HepG2 (cell line): ENCODE results near the gene SOWAHD. TPM values are rescaled to one million over a fixed set of nuclear protein-coding genes. Genes with fewer than 3 reads are reported as not detected.
A peak's percentile ranks its signal among the peaks of the same experiment; 100 is the strongest.

Experiments
- ARID4A ChIP-seq: sonication (generic); formaldehyde crosslinking; IDR thresholded peaks from 2 replicates; pipeline ENCODE4 v1.5.0; 2020; ENCODE audit warnings: mild to moderate bottlenecking, missing genetic modification reagents, borderline replicate concordance
- KLF9 ChIP-seq: IDR thresholded peaks from 2 replicates; pipeline ENCODE4 v1.6.1; 2016; ENCODE audit warnings: low read depth
- MEIS2 ChIP-seq: sonication (generic); formaldehyde crosslinking; IDR thresholded peaks from 2 replicates; pipeline ENCODE4 v1.9.0; 2021; ENCODE audit warnings: mild to moderate bottlenecking, missing genetic modification reagents
- SP140L ChIP-seq: sonication (generic); formaldehyde crosslinking; IDR thresholded peaks from 2 replicates; pipeline ENCODE4 v1.4.0; 2020; ENCODE audit warnings: missing genetic modification reagents, borderline replicate concordance
- SP4 ChIP-seq: sonication (generic); formaldehyde crosslinking; IDR thresholded peaks from 2 replicates; pipeline ENCODE4 v1.8.1; 2023; ENCODE audit warnings: mild to moderate bottlenecking, missing genetic modification reagents
- SRSF1 ChIP-seq: fragments of 200-400 bp; formaldehyde crosslinking; optimal IDR thresholded peaks from 2 replicates; pipeline ENCODE3; 2017; ENCODE audit warnings: mild to moderate bottlenecking, low read depth, low read length, moderate library complexity
- ZBTB21 ChIP-seq: sonication (generic); formaldehyde crosslinking; IDR thresholded peaks from 2 replicates; pipeline ENCODE4 v1.4.0; 2020; ENCODE audit warnings: missing genetic modification reagents
- ZBTB40 ChIP-seq, 2 experiments: fragments of 450-650 bp in 1 of 2; sonication (generic) in 1 of 2; formaldehyde crosslinking in 1 of 2; IDR thresholded peaks; 2 replicates each; pipeline versions ENCODE4 v1.6.1 to v1.8.0; 2016 to 2022; ENCODE audit warnings: antibody characterized with exemption in 1 of 2, mild to moderate bottlenecking in 1 of 2, missing genetic modification reagents in 1 of 2
- ZMYM4 ChIP-seq: sonication (generic); formaldehyde crosslinking; IDR thresholded peaks from 2 replicates; pipeline ENCODE4 v1.8.1; 2023; ENCODE audit warnings: mild to moderate bottlenecking, missing genetic modification reagents
- polyA plus RNA-seq, 8 experiments: library from polyadenylated mRNA; depleted of rRNA in 3 of 8; stranded (reverse) in 7 of 8; unstranded in 1 of 8; fragments of >200 nt; fragmentation: Illumina TruSeq in 4 of 8; extraction: Trizol in 4 of 8; gene quantifications; 2 replicates each; pipeline versions ENCODE4 v1.2.1 to v1.2.3, GENCODE V29; 2011 to 2016; ENCODE audit warnings: low read depth in 4 of 8, missing spikeins in 1 of 8, mixed read lengths in 1 of 8; ENCODE audit not compliant: insufficient read depth in 1 of 8
- total RNA-seq, 5 experiments: library from RNA; depleted of rRNA; stranded (reverse); fragments of >200 nt; fragmentation: Illumina TruSeq; extraction: Trizol; gene quantifications; 2 replicates each; pipeline ENCODE4 v1.2.3, GENCODE V29; 2016; ENCODE audit warnings: low read depth in 1 of 5
- TF ChIP-seq, protein P1 (sequence below), 2 experiments: IDR thresholded peaks; 2 replicates each; pipeline ENCODE4 v1.6.1; 2011 to 2012; ENCODE audit warnings: low read length in 2 of 2, borderline replicate concordance in 1 of 2, low read depth in 1 of 2, mild to moderate bottlenecking in 1 of 2, moderate library complexity in 1 of 2

The SOWAHD gene
- total and polyA plus RNA-seq, 2 of the 13 experiments (the other 11 are each of a cell fraction or from before 2014, with no cell fraction given) = 1.0 to 1.3 TPM

DNA sequence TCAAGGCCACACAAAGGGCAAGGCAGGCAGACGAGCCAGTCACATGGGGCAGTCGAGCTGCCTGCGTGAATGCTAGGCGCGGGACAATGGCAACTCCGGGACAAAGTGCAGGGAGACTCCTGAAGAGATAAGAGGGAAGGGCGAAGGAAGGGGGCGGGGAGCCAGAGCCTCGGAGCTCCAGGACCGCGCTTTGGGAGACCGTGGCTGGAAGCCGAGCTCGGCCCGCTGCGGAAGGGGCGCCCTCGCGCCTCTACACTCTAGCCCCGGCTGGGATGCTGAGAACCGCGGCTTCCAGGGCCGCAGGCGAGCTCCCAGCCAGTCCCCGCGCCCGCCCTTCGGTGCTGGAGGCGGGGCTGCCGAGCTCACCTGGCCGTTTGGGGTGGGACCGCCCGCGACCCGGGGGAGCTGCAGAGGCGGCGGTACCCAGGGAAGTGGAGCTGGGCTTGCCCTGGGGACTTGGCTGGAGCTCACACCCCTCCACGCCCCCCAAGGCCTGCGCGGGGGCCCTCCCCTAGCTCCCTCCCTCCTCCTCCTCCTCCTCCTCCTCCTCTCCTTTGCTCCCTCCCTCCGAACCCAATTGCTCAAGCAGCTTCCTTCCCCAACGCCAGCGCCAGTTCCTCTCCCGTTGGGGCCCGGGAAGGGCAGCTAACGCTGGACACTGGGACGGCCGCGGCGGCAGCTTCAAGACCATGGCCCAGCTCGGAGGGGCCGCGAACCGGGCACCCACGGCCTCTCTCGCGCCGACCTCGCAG is at the start of gene SOWAHD (continued):
- TF ChIP-seq ZBTB40 (IDR thresholded peaks at IDR 0.05) = no peak
- TF ChIP-seq ZBTB40 (CRISPR knock-in tag; IDR thresholded peaks at IDR 0.05) = peak; percentile 29; the same call in 1 of the 2 replicates
- TF ChIP-seq, protein P1, sequence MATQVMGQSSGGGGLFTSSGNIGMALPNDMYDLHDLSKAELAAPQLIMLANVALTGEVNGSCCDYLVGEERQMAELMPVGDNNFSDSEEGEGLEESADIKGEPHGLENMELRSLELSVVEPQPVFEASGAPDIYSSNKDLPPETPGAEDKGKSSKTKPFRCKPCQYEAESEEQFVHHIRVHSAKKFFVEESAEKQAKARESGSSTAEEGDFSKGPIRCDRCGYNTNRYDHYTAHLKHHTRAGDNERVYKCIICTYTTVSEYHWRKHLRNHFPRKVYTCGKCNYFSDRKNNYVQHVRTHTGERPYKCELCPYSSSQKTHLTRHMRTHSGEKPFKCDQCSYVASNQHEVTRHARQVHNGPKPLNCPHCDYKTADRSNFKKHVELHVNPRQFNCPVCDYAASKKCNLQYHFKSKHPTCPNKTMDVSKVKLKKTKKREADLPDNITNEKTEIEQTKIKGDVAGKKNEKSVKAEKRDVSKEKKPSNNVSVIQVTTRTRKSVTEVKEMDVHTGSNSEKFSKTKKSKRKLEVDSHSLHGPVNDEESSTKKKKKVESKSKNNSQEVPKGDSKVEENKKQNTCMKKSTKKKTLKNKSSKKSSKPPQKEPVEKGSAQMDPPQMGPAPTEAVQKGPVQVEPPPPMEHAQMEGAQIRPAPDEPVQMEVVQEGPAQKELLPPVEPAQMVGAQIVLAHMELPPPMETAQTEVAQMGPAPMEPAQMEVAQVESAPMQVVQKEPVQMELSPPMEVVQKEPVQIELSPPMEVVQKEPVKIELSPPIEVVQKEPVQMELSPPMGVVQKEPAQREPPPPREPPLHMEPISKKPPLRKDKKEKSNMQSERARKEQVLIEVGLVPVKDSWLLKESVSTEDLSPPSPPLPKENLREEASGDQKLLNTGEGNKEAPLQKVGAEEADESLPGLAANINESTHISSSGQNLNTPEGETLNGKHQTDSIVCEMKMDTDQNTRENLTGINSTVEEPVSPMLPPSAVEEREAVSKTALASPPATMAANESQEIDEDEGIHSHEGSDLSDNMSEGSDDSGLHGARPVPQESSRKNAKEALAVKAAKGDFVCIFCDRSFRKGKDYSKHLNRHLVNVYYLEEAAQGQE (IDR thresholded peaks at IDR 0.05; ENCODE audit: borderline replicate concordance in 1 of 2, low read depth in 1 of 2, low read length in 2 of 2) = no peak
- TF ChIP-seq SRSF1 = no peak
- peak; percentile 16; the same call in 1 of the 2 replicates for TF ChIP-seq ARID4A (CRISPR knock-in tag)
- peak; percentile 65 for TF ChIP-seq ZMYM4 (CRISPR knock-in tag)
- no peak for TF ChIP-seq KLF9 (CRISPR knock-in tag)
- TF ChIP-seq ZBTB21 (CRISPR knock-in tag) = no peak
- TF ChIP-seq MEIS2 (CRISPR knock-in tag) = no peak
- TF ChIP-seq SP4 (CRISPR knock-in tag) = no peak
- no peak for TF ChIP-seq SP140L (CRISPR knock-in tag)
